Panc1 (cell line): ENCODE measurements around the gene TNPO3.

Experiments used
- CTCF ChIP-seq: fragments of 450-650 bp; IDR thresholded peaks from 2 replicates; pipeline ENCODE4 v1.5.1; 2017; ENCODE audit warnings: mild to moderate bottlenecking
- POLR2AphosphoS5 ChIP-seq: IDR thresholded peaks from 2 replicates; pipeline ENCODE4 v1.6.1; 2012; ENCODE audit warnings: mild to moderate bottlenecking, low read depth, low read length, moderate library complexity
- SIN3A ChIP-seq: IDR thresholded peaks from 2 replicates; pipeline ENCODE4 v1.6.1; 2012; ENCODE audit warnings: low read depth, mild to moderate bottlenecking, low read length, moderate library complexity, borderline replicate concordance; ENCODE audit not compliant: insufficient read depth
- TCF7L2 ChIP-seq: IDR thresholded peaks from 2 replicates; pipeline ENCODE4 v1.6.1; 2011; ENCODE audit warnings: mild to moderate bottlenecking, low read depth, low read length, inconsistent platforms
- TF ChIP-seq, protein P1 (sequence below), 2 experiments: IDR thresholded peaks; 2 replicates each; pipeline ENCODE4 v1.6.1; 2011 to 2012; ENCODE audit warnings: low read depth in 2 of 2, control low read depth in 1 of 2, low read length in 1 of 2, mild to moderate bottlenecking in 1 of 2, moderate library complexity in 1 of 2; ENCODE audit not compliant: insufficient read depth in 1 of 2

- TF ChIP-seq CTCF (no peak), TCF7L2 (no peak), POLR2AphosphoS5 (no peak), SIN3A (no peak)
- TF ChIP-seq, protein P1, sequence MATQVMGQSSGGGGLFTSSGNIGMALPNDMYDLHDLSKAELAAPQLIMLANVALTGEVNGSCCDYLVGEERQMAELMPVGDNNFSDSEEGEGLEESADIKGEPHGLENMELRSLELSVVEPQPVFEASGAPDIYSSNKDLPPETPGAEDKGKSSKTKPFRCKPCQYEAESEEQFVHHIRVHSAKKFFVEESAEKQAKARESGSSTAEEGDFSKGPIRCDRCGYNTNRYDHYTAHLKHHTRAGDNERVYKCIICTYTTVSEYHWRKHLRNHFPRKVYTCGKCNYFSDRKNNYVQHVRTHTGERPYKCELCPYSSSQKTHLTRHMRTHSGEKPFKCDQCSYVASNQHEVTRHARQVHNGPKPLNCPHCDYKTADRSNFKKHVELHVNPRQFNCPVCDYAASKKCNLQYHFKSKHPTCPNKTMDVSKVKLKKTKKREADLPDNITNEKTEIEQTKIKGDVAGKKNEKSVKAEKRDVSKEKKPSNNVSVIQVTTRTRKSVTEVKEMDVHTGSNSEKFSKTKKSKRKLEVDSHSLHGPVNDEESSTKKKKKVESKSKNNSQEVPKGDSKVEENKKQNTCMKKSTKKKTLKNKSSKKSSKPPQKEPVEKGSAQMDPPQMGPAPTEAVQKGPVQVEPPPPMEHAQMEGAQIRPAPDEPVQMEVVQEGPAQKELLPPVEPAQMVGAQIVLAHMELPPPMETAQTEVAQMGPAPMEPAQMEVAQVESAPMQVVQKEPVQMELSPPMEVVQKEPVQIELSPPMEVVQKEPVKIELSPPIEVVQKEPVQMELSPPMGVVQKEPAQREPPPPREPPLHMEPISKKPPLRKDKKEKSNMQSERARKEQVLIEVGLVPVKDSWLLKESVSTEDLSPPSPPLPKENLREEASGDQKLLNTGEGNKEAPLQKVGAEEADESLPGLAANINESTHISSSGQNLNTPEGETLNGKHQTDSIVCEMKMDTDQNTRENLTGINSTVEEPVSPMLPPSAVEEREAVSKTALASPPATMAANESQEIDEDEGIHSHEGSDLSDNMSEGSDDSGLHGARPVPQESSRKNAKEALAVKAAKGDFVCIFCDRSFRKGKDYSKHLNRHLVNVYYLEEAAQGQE (IDR thresholded peaks at IDR 0.05; ENCODE audit: insufficient read depth in 1 of 2, low read depth in 2 of 2, low read length in 1 of 2), result no peak
Measured at GRCh38 chr7:129008645-129009414, 46.1 kb downstream of the TNPO3 start.
